Measurements from ENCODE around the gene P3H2.

- TF ChIP-seq EZH2phosphoT487 (IDR thresholded peaks at IDR 0.05; ENCODE audit: insufficient read depth, low read depth): no peak
- TF ChIP-seq EZH2 (IDR thresholded peaks at IDR 0.05; ENCODE audit: insufficient read depth, poor library complexity, severe bottlenecking): no peak
These were observed 37.1 kb downstream of the P3H2 start for GRCh38 chr3:190083635-190084034.
